ENCODE results near the gene PRDX2. TPM values are rescaled to one million over a fixed set of nuclear protein-coding genes. Genes with fewer than 3 reads are reported as not detected.

Gene PRDX2
- total RNA-seq, 6 donors from 2014 or later = 57.6 to 173 (median 123) TPM

GRCh38 chr19:12792853-12793289 is 8.7 kb downstream of the PRDX2 start:
- H3K27me3 ChIP-seq = no peaks in the 10 kb centered on the region
- 0 to 1% methylated on average over 22 of the region's 22 CpGs for WGBS, 2 donors
- H3K27ac ChIP-seq = peak overlapping the region; percentile 96 to 100 (median 98)
- peaks cover 0 to 11% (median 0%) of the 10 kb centered on the region in 4 donors for H3K36me3 ChIP-seq
- no peaks in the 10 kb centered on the region for H3K9me3 ChIP-seq
- DNase-seq (peak in 1 of 2 donors; percentile 89), ATAC-seq (ENCODE audit: low FRiP score in 2 of 2) (no peak)
- no peak for TF ChIP-seq EP300 (IDR thresholded peaks at IDR 0.05)
- TF ChIP-seq POLR2AphosphoS5 (IDR thresholded peaks at IDR 0.05) = no peak
- no peak for TF ChIP-seq CTCF (IDR thresholded peaks at IDR 0.05)
- TF ChIP-seq POLR2A (IDR thresholded peaks at IDR 0.05) = no peak
- peak overlapping the region; percentile 84 to 96 (median 94) for H3K4me3 ChIP-seq
- peaks cover 39 to 52% (median 43%) of the 10 kb centered on the region in 4 donors for H3K4me1 ChIP-seq

GRCh38 chr19:12792051-12792852 is 9.3 kb downstream of the PRDX2 start:
- DNase-seq = peak; percentile 76 to 95
- Histone ChIP-seq H3K9me3 (no peaks in the 10 kb centered on the region), H3K4me3 (peak overlapping the region; percentile 84 to 96 (median 94)), H3K4me1 (peaks cover 45 to 58% (median 49%) of the 10 kb centered on the region in 4 donors), H3K27ac (peak overlapping the region; percentile 96 to 100 (median 98)), H3K36me3 (peaks cover 0 to 11% (median 0%) of the 10 kb centered on the region in 4 donors), H3K27me3 (no peaks in the 10 kb centered on the region)
- peak in 2 of 6 experiments; percentile 5 to 45 for TF ChIP-seq CTCF (IDR thresholded peaks at IDR 0.05)
- peak; percentile 81 to 95 for TF ChIP-seq POLR2AphosphoS5 (IDR thresholded peaks at IDR 0.05)
- peak in 3 of 4 donors; percentile 37 to 70 (median 48) for TF ChIP-seq POLR2A (IDR thresholded peaks at IDR 0.05)
- TF ChIP-seq EP300 (IDR thresholded peaks at IDR 0.05) = peak in 1 of 4 donors; percentile 36
- WGBS, 2 donors = 0% methylated on average over 2 to 24 of the region's 84 CpGs
- no peak for ATAC-seq (ENCODE audit: low FRiP score in 2 of 2)

GRCh38 chr19:12791345-12792050 is 10.1 kb downstream of the PRDX2 start, which contains the start of gene JUNB:
TSS of gene JUNB (plus strand) at chr19:12791486. CDS start at chr19:12791772, 286 bp downstream.
- WGBS, 2 donors = 0 to 1% methylated on average over 8 to 25 of the region's 73 CpGs
- peak within 1 kb of the TSS; percentile 96 to 100 (median 98) for H3K27ac ChIP-seq
- peak within 1 kb of the TSS; percentile 84 to 96 (median 94) for H3K4me3 ChIP-seq
- peak; percentile 97 to 99 for DNase-seq
- ATAC-seq (ENCODE audit: low FRiP score in 2 of 2) = peak; percentile 69 to 86
- peaks cover 0 to 11% (median 0%) of the 10 kb centered on the region in 4 donors for H3K36me3 ChIP-seq
- H3K27me3 ChIP-seq = no peaks in the 10 kb centered on the region
- TF ChIP-seq EP300 (IDR thresholded peaks at IDR 0.05) (peak; percentile 97 to 100 (median 98)), POLR2AphosphoS5 (IDR thresholded peaks at IDR 0.05) (peak; percentile 100), CTCF (IDR thresholded peaks at IDR 0.05) (peak in 4 of 6 experiments; percentile 32 to 47 (median 38)), POLR2A (IDR thresholded peaks at IDR 0.05) (peak; percentile 100)
- no peaks in the 10 kb centered on the region for H3K9me3 ChIP-seq
- peaks cover 52 to 65% (median 55%) of the 10 kb centered on the region in 4 donors for H3K4me1 ChIP-seq

- no peaks in the 10 kb centered on the region for H3K9me3 ChIP-seq
- ATAC-seq (ENCODE audit: low FRiP score in 2 of 2) (no peak), DNase-seq (no peak)
- no peaks in the 10 kb centered on the region for H3K27me3 ChIP-seq
- H3K27ac ChIP-seq = peak overlapping the region; percentile 96 to 100 (median 98)
- TF ChIP-seq CTCF (IDR thresholded peaks at IDR 0.05) (no peak), POLR2AphosphoS5 (IDR thresholded peaks at IDR 0.05) (no peak), POLR2A (IDR thresholded peaks at IDR 0.05) (no peak), EP300 (IDR thresholded peaks at IDR 0.05) (no peak)
- H3K4me3 ChIP-seq = peak overlapping the region; percentile 51 to 96 (median 88)
- 0 to 1% methylated on average over 16 to 22 of the region's 22 CpGs for WGBS, 2 donors
- H3K4me1 ChIP-seq = peaks cover 52 to 65% (median 55%) of the 10 kb centered on the region in 4 donors
- H3K36me3 ChIP-seq = peaks cover 0 to 11% (median 0%) of the 10 kb centered on the region in 4 donors
Measured at GRCh38 chr19:12790628-12791344, 10.8 kb downstream of the PRDX2 start.

Measured in upper lobe of left lung (tissue), 6 donors.